Fibroblast of lung (primary cell): Measurements from ENCODE around the gene ID2. TPM values are rescaled to one million over a fixed set of nuclear protein-coding genes. Genes with fewer than 3 reads are reported as not detected.

Experiments
- DNase-seq, 2 donors: peaks; one replicate each; pipeline versions ENCODE4 v3.0.0 to v3.0.0-alpha.2; 2010; ENCODE audit warnings: low read depth in 2 of 2
- H2AFZ ChIP-seq: 2 replicates; pipeline ENCODE4 v1.5.1; 2012; ENCODE audit warnings: low read length, control low read depth, inconsistent platforms
- H3K27ac ChIP-seq: 2 replicates; pipeline ENCODE4 v1.5.1; 2011; ENCODE audit warnings: low read length, control low read depth; ENCODE audit not compliant: insufficient read depth
- H3K27me3 ChIP-seq: 2 replicates; pipeline ENCODE4 v1.5.1; 2011; ENCODE audit warnings: mild to moderate bottlenecking, low read length; ENCODE audit not compliant: control insufficient read depth, insufficient read depth
- H3K36me3 ChIP-seq: 2 replicates; pipeline ENCODE4 v1.5.1; 2011; ENCODE audit warnings: low read length; ENCODE audit not compliant: control insufficient read depth, insufficient read depth
- H3K4me1 ChIP-seq: 2 replicates; pipeline ENCODE4 v1.5.1; 2011; ENCODE audit warnings: low read length; ENCODE audit not compliant: control insufficient read depth, insufficient read depth; ENCODE audit errors: extremely low read depth
- H3K4me2 ChIP-seq: 2 replicates; pipeline ENCODE4 v1.5.1; 2011; ENCODE audit warnings: low read length, control low read depth; ENCODE audit not compliant: insufficient read depth; ENCODE audit errors: extremely low read depth
- H3K4me3 ChIP-seq, 4 experiments: fragments of 200-600 bp in 1 of 4; sonication (generic) in 1 of 4; replicated peaks in 1 of 4; 2 replicates each; pipeline ENCODE4 v1.5.1; 2011 to 2016; ENCODE audit warnings: low read length in 4 of 4, low read depth in 3 of 4, mild to moderate bottlenecking in 3 of 4, control low read depth in 2 of 4, inconsistent platforms in 1 of 4, mixed read lengths in 1 of 4; ENCODE audit not compliant: insufficient read depth in 1 of 4; ENCODE audit errors: control extremely low read depth in 1 of 4
- H3K79me2 ChIP-seq: 2 replicates; pipeline ENCODE4 v1.5.1; 2012; ENCODE audit warnings: mild to moderate bottlenecking, low read length, inconsistent platforms; ENCODE audit not compliant: control insufficient read depth, insufficient read depth
- H3K9ac ChIP-seq: 2 replicates; pipeline ENCODE4 v1.5.1; 2011; ENCODE audit warnings: mild to moderate bottlenecking, low read length, control low read depth; ENCODE audit not compliant: insufficient read depth
- H3K9me3 ChIP-seq: 2 replicates; pipeline ENCODE4 v1.5.1; 2012; ENCODE audit warnings: low read depth, low read length; ENCODE audit not compliant: control insufficient read depth, insufficient read depth
- H4K20me1 ChIP-seq: 2 replicates; pipeline ENCODE4 v1.5.1; 2011; ENCODE audit warnings: low read length; ENCODE audit not compliant: control insufficient read depth, insufficient read depth; ENCODE audit errors: extremely low read depth
- EZH2 ChIP-seq: IDR thresholded peaks from 2 replicates; pipeline ENCODE4 v1.5.1; 2012; ENCODE audit warnings: low read length, control low read depth, mild to moderate bottlenecking; ENCODE audit errors: missing control alignments
- polyA plus RNA-seq, 2 donors: library from polyadenylated mRNA; depleted of rRNA in 1 of 2; stranded (reverse) in 1 of 2; unstranded in 1 of 2; fragments of >200 nt; gene quantifications; 2 replicates each; pipeline ENCODE4 v1.2.1, GENCODE V29; 2011 to 2012; ENCODE audit warnings: missing spikeins in 1 of 2
- total RNA-seq: library from RNA; depleted of rRNA; stranded (reverse); fragments of >200 nt; gene quantifications from 2 replicates; pipeline ENCODE4 v1.2.1, GENCODE V29; 2014
- TF ChIP-seq, protein P1 (sequence below), 2 donors: IDR thresholded peaks in 1 of 2; conservative IDR thresholded peaks in 1 of 2; 1 replicate in 1 of 2; 2 replicates in 1 of 2; pipeline ENCODE4 v1.5.1; 2011 to 2012; ENCODE audit warnings: low read length in 2 of 2, control low read depth in 1 of 2, inconsistent platforms in 1 of 2, low read depth in 1 of 2, mild to moderate bottlenecking in 1 of 2

Gene ID2
- total and polyA plus RNA-seq, 2 donors (not counting 1 experiment from before 2014, with no cell fraction given): 23.1 to 66.6 TPM

- Histone ChIP-seq H3K27ac (no peak overlapping the region), H3K36me3 (peaks cover 8% of the 10 kb centered on the region), H3K4me2 (no peak overlapping the region), H3K4me1 (no peaks in the 10 kb centered on the region), H3K79me2 (no peaks in the 10 kb centered on the region), H2AFZ (no peak overlapping the region), H3K9me3 (no peaks in the 10 kb centered on the region), H3K4me3 (no peak overlapping the region), H3K27me3 (no peaks in the 10 kb centered on the region), H4K20me1 (no peaks in the 10 kb centered on the region), H3K9ac (no peak overlapping the region)
- DNase-seq: no peak
- TF ChIP-seq, protein P1, sequence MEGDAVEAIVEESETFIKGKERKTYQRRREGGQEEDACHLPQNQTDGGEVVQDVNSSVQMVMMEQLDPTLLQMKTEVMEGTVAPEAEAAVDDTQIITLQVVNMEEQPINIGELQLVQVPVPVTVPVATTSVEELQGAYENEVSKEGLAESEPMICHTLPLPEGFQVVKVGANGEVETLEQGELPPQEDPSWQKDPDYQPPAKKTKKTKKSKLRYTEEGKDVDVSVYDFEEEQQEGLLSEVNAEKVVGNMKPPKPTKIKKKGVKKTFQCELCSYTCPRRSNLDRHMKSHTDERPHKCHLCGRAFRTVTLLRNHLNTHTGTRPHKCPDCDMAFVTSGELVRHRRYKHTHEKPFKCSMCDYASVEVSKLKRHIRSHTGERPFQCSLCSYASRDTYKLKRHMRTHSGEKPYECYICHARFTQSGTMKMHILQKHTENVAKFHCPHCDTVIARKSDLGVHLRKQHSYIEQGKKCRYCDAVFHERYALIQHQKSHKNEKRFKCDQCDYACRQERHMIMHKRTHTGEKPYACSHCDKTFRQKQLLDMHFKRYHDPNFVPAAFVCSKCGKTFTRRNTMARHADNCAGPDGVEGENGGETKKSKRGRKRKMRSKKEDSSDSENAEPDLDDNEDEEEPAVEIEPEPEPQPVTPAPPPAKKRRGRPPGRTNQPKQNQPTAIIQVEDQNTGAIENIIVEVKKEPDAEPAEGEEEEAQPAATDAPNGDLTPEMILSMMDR (conservative IDR thresholded peaks at IDR 0.05 in 1 of 2, IDR thresholded peaks at IDR 0.05 in 1 of 2; ENCODE audit: low read depth in 1 of 2, low read length in 2 of 2): no peak
- no peak for TF ChIP-seq EZH2
These were observed 50.7 kb downstream of the ID2 start for GRCh38 chr2:8732601-8733000.

Other genes starting within 250 kb of the ID2 start
- gene KIDINS220, start 155.6 kb downstream of the ID2 start, total RNA-seq: 91.7 and 110 TPM in 2 replicates
- 47.2 and 58.0 TPM in 2 replicates for gene KIDINS220, start 155.6 kb downstream of the ID2 start, polyA plus RNA-seq